ENCODE results near the gene WNT6.

The WNT6 gene

GRCh38 chr2:218889937-218890336 lies 30.3 kb downstream of the WNT6 start:
- no peak for TF ChIP-seq CTCF (IDR thresholded peaks at IDR 0.05; ENCODE audit: unreplicated experiment in 3 of 3)
- peaks cover 54% of the 10 kb centered on the region for H3K4me1 Mint-ChIP-seq

DNA sequence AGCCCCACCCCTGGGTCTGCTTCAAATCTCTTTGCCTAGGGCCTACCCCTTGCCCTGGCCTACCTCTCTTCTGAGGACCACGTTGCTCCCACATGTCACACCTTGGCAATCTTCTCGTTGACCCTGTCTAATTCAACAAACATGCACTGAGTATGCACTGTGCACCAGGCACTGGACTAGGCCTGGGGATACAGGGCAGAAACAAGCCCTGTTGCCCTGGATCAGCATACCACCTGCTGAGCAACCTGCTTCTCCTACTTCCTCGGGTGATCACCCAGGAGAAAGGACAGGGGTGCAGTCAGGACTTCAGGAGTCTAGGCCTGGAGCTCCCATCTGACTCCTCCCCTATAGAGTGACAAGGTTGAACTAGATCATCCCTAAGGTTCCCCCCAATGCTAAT lies 30.8 kb downstream of the WNT6 start:
- Mint-ChIP-seq H3K9me3 (no peaks in the 10 kb centered on the region), H3K27ac (no peak overlapping the region), H3K27me3 (ENCODE audit: low read depth) (peaks cover 85% of the 10 kb centered on the region), H3K4me3 (no peak overlapping the region), H3K36me3 (ENCODE audit: low read depth) (no peaks in the 10 kb centered on the region), H3K4me1 (peaks cover 53% of the 10 kb centered on the region)
- no peak for TF ChIP-seq CTCF (IDR thresholded peaks at IDR 0.05; ENCODE audit: unreplicated experiment in 3 of 3)

More at GRCh38 chr2:218889937-218890336, 30.3 kb downstream of the WNT6 start:
- Mint-ChIP-seq H3K36me3 (ENCODE audit: low read depth) (no peaks in the 10 kb centered on the region), H3K9me3 (no peaks in the 10 kb centered on the region), H3K27me3 (ENCODE audit: low read depth) (peaks cover 85% of the 10 kb centered on the region), H3K4me3 (no peak overlapping the region), H3K27ac (no peak overlapping the region)

DNA sequence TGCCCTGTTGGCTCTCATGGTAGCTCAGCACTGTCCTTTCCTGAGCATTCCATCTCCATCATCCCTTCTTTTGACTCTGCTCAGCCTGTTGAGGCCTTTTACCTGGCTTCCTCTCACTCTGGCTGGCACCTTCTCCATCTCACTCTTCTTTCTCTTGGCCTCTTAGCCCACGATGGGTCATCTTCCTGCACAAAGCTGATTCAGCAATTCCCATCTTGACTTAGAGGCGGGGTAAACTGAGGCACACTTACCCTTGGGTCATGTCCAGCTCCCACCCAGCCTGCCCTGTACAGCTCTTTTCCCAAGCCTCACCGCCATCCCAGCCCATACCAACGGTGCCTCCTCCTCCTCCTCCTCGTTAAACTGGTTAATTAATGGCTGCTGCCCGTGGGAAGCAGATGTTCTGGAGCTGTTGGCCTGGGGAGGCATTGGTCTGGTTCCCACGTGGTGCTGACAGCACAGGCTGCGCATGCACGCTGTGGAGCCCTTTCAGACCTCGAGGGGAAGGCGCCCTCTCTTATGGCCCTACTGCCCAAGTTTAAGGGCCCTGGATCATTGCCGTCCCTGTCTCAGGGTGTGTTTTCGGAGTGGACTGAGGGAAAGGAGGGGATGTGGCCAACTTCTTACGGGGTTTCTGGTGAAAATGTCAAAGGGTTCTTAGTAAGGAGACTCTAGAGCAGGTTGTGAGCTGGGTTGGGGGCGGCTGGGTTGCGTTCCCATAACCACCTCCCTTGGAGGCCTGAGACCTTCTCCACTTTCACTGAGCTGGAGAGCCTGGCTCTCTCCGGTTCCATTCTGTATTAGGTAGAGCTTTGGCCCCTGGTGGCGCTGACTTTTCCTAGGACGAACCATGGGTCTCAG lies 31.9 kb downstream of the WNT6 start:
- no peaks in the 10 kb centered on the region for H3K9me3 Mint-ChIP-seq
- H3K27ac Mint-ChIP-seq, result no peak overlapping the region
- H3K4me3 Mint-ChIP-seq, result peak overlapping the region; percentile 49 to 69 (median 60)
- peaks cover 51% of the 10 kb centered on the region for H3K4me1 Mint-ChIP-seq
- no peaks in the 10 kb centered on the region for H3K36me3 Mint-ChIP-seq (ENCODE audit: low read depth)
- no peak for TF ChIP-seq CTCF (IDR thresholded peaks at IDR 0.05; ENCODE audit: unreplicated experiment in 3 of 3)
- peaks cover 86% of the 10 kb centered on the region for H3K27me3 Mint-ChIP-seq (ENCODE audit: low read depth)

DNA sequence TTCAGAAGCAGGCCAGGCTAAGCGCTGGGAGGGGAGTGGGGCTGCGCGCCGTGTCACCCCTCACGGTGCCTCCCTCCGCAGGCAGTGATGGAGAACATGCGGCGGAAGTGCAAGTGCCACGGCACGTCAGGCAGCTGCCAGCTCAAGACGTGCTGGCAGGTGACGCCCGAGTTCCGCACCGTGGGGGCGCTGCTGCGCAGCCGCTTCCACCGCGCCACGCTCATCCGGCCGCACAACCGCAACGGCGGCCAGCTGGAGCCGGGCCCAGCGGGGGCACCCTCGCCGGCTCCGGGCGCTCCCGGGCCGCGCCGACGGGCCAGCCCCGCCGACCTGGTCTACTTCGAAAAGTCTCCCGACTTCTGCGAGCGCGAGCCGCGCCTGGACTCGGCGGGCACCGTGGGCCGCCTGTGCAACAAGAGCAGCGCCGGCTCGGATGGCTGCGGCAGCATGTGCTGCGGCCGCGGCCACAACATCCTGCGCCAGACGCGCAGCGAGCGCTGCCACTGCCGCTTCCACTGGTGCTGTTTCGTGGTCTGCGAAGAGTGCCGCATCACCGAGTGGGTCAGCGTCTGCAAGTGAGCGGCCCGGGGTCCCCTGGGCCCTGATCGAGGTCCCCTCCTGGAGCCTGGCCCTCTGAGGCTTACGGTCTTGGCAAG lies 33.2 kb downstream of the WNT6 start:
- Mint-ChIP-seq H3K9me3 (no peaks in the 10 kb centered on the region), H3K4me1 (peaks cover 40% of the 10 kb centered on the region), H3K4me3 (peak overlapping the region; percentile 49 to 79 (median 66)), H3K27me3 (ENCODE audit: low read depth) (peaks cover 86% of the 10 kb centered on the region), H3K27ac (no peak overlapping the region), H3K36me3 (ENCODE audit: low read depth) (no peaks in the 10 kb centered on the region)
- TF ChIP-seq CTCF (IDR thresholded peaks at IDR 0.05; ENCODE audit: unreplicated experiment in 3 of 3), result peak; percentile 25 to 61 (median 38)

DNA sequence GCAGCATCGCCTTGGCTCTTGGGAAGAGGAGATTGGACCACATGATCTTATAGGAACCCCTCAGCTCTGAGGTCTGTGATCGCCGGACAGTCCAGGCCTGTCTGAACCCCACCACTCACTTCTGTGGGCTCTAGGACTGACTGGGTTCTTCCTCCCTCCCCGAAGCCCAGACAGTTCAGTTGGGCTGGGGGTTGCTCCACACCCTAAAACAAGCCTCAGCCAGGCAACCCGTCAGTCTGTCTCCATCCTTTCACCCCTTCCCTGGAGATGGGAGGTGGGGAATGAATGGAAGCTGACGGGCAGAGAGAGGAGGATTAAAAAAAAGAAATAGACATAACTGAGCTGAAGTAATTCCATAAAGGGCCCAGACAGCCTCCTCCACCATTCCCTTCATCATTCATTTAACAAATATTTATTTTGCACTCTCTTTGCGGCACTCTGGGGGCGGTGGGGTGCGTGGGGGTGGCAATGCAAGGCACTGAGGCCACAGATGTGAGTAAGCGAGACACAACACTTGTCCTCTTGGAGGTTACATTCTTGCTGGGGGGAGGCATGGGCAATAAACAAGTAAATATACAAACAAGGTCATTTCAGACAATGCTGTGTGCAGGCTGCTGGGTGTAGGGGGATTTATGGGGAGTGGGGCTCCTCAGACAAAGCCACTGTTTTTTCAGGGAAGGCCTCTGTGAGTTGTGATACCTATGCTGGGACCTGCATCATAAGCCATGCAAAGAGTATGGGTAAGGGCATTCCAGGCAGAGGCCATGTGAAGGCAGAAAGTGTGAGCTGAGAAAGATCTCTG lies 33.9 kb downstream of the WNT6 start:
- Mint-ChIP-seq H3K36me3 (ENCODE audit: low read depth) (no peaks in the 10 kb centered on the region), H3K27me3 (ENCODE audit: low read depth) (peaks cover 90% of the 10 kb centered on the region)
- TF ChIP-seq CTCF (IDR thresholded peaks at IDR 0.05; ENCODE audit: unreplicated experiment in 3 of 3), result no peak

More for the DNA sequence above, 33.9 kb downstream of the WNT6 start:
- H3K27ac Mint-ChIP-seq, result no peak overlapping the region
- H3K4me3 Mint-ChIP-seq, result peak overlapping the region; percentile 49 to 79 (median 66)
- no peaks in the 10 kb centered on the region for H3K9me3 Mint-ChIP-seq
- H3K4me1 Mint-ChIP-seq, result peaks cover 46% of the 10 kb centered on the region
